RWPE2 (cell line): Measurements from ENCODE around the gene GRM8.

Experiments used
- ATAC-seq: fragments of 200-7000 bp; cut with Tn5 transposase; 3 replicates; pipeline ENCODE4 v1.9.1; 2021; ENCODE audit warnings: low read depth
- DNase-seq: peaks from one replicate; pipeline ENCODE4 v3.0.0-alpha.2; 2020; ENCODE audit warnings: low spot score
- H3K27ac ChIP-seq: fragments of 450-650 bp; 2 replicates; pipeline ENCODE4 v1.5.1; 2017; ENCODE audit warnings: mild to moderate bottlenecking; ENCODE audit not compliant: poor library complexity, severe bottlenecking
- H3K27me3 ChIP-seq: fragments of 250-450 bp; sonication (Bioruptor Pico); 2 replicates; pipeline ENCODE4 v1.5.1; 2021; ENCODE audit warnings: mild to moderate bottlenecking, moderate library complexity; ENCODE audit not compliant: insufficient read depth, poor library complexity, severe bottlenecking
- H3K36me3 ChIP-seq: fragments of 250-450 bp; sonication (Bioruptor Pico); 2 replicates; pipeline ENCODE4 v1.5.1; 2020; ENCODE audit warnings: low read depth, mild to moderate bottlenecking, moderate library complexity
- H3K4me1 ChIP-seq: fragments of 250-450 bp; sonication (Bioruptor Pico); 2 replicates; pipeline ENCODE4 v1.5.1; 2021; ENCODE audit warnings: mild to moderate bottlenecking, moderate library complexity; ENCODE audit not compliant: insufficient read depth, poor library complexity, severe bottlenecking
- H3K4me3 ChIP-seq: fragments of 250-450 bp; sonication (Bioruptor Pico); 2 replicates; pipeline ENCODE4 v1.5.1; 2021; ENCODE audit warnings: mild to moderate bottlenecking, moderate library complexity; ENCODE audit not compliant: severe bottlenecking
- H3K9me3 ChIP-seq: fragments of 250-450 bp; sonication (Bioruptor Pico); 2 replicates; pipeline ENCODE4 v1.5.1; 2021; ENCODE audit warnings: mild to moderate bottlenecking, moderate library complexity; ENCODE audit not compliant: severe bottlenecking
- TF ChIP-seq, protein P1 (sequence below): fragments of 450-650 bp; IDR thresholded peaks from one replicate; pipeline ENCODE4 v1.5.1; 2017; ENCODE audit warnings: mild to moderate bottlenecking, moderate library complexity; ENCODE audit not compliant: poor library complexity, severe bottlenecking

Gene GRM8

DNA sequence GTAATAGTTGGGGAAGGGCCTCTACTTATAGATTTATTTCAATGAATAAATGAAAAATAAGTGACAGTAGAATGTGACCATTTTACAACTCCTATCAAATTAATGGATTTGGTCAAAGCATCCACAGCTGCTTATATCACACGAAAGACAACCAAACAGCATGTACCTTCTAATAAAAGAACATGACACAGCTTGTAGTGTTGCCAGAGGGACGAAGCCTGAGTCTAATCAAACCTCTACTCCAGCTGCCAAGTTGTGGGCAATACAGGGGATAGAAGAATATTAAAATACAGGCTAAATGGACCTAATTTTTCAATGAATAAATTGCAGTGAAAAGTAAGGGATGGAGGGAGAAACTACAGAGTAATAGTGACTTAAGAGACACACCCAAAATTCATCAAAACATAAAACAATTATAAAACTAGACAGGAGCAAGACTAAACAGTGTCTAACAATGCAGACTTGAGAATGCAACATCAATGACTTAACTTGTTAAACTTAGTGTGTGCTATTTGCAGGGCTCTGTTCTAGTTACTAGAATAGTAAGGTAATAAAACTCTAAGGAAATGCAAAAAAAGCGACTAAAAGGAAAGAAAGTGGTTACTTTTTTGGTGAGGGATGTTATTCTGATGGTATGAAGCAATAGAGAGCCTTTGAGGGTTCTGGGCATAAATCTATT lies 853.8 kb downstream of the GRM8 start:
- no peaks in the 10 kb centered on the region for H3K9me3 ChIP-seq
- no peak for DNase-seq
- no peak overlapping the region for H3K4me3 ChIP-seq
- H3K27ac ChIP-seq, result no peak overlapping the region
- no peaks in the 10 kb centered on the region for H3K36me3 ChIP-seq
- no peaks in the 10 kb centered on the region for H3K4me1 ChIP-seq
- no peak for ATAC-seq
- H3K27me3 ChIP-seq, result no peaks in the 10 kb centered on the region
- TF ChIP-seq, protein P1, sequence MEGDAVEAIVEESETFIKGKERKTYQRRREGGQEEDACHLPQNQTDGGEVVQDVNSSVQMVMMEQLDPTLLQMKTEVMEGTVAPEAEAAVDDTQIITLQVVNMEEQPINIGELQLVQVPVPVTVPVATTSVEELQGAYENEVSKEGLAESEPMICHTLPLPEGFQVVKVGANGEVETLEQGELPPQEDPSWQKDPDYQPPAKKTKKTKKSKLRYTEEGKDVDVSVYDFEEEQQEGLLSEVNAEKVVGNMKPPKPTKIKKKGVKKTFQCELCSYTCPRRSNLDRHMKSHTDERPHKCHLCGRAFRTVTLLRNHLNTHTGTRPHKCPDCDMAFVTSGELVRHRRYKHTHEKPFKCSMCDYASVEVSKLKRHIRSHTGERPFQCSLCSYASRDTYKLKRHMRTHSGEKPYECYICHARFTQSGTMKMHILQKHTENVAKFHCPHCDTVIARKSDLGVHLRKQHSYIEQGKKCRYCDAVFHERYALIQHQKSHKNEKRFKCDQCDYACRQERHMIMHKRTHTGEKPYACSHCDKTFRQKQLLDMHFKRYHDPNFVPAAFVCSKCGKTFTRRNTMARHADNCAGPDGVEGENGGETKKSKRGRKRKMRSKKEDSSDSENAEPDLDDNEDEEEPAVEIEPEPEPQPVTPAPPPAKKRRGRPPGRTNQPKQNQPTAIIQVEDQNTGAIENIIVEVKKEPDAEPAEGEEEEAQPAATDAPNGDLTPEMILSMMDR, result no peak

DNA sequence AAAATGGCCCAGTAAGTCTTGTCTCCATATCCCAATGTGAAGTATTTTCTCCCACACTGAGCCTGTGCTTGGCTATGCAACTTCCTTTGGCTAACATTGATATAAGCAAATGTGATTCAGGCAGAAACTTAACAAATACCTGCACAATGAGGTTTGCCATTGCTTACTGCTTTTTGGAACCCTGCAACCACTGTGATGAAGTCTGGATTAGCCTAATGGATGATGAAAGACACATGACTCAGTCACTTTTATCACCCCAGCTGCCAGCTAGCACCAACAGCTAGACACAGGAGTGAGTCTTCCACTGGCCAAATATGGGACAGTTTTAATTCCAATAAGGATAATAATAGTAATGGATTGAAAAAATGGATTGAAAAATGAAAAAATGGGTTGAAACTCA lies 854.5 kb downstream of the GRM8 start:
- no peak overlapping the region for H3K4me3 ChIP-seq
- no peaks in the 10 kb centered on the region for H3K27me3 ChIP-seq
- H3K27ac ChIP-seq, result no peak overlapping the region
- no peak for DNase-seq
- TF ChIP-seq, protein P1, result no peak
- H3K36me3 ChIP-seq, result no peaks in the 10 kb centered on the region
- no peaks in the 10 kb centered on the region for H3K4me1 ChIP-seq
- H3K9me3 ChIP-seq, result no peaks in the 10 kb centered on the region
- peak; percentile 63 for ATAC-seq

DNA sequence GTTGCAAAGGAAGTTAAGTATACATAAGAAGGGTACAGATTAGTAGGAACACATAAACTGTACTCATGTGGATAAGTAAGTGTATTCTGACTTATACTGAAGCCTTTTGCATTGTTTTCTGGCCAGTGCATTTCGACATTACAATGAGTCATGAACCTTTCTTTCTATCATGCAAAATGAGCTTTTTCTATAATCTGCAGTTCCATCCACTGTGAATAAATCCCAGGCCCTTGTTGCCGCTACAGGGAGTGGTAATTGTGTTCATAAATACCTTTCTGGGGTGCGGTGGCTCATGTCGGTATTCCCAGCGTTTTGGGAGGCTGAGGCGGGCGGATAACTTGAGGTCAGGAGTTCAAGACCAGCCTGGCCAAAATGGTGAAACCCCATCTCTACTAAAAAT lies 858.3 kb downstream of the GRM8 start:
- H3K4me1 ChIP-seq, result no peaks in the 10 kb centered on the region
- ATAC-seq (peak; percentile 41; the same call in 2 of the 3 replicates), DNase-seq (no peak)
- TF ChIP-seq, protein P1, result no peak
- no peaks in the 10 kb centered on the region for H3K9me3 ChIP-seq
- no peak overlapping the region for H3K4me3 ChIP-seq
- H3K36me3 ChIP-seq, result no peaks in the 10 kb centered on the region
- H3K27ac ChIP-seq, result no peak overlapping the region
- no peaks in the 10 kb centered on the region for H3K27me3 ChIP-seq
